Chondrocyte (in vitro differentiated cells): ENCODE data around the gene ITPR3. TPM values are rescaled to one million over a fixed set of nuclear protein-coding genes. Genes with fewer than 3 reads are reported as not detected.
"Not testable (repeated sequence)": the region's sequence is repeated elsewhere in the genome, so short reads cannot be mapped to it uniquely, and the experiment has no call there.

Experiments used
- DNase-seq: peaks from one replicate; pipeline ENCODE4 v3.0.0; 2021; ENCODE audit warnings: mixed read lengths, low spot score
- H3K27ac Mint-ChIP-seq: one replicate; pipeline ENCODE4 v1.8.0; 2021; ENCODE audit warnings: mild to moderate bottlenecking, moderate library complexity, mixed read lengths; ENCODE audit not compliant: unreplicated experiment
- H3K27me3 Mint-ChIP-seq: 2 replicates; pipeline ENCODE4 v1.8.0; 2021; ENCODE audit warnings: low read depth, mixed read lengths
- H3K36me3 Mint-ChIP-seq: 2 replicates; pipeline ENCODE4 v1.8.0; 2021; ENCODE audit warnings: low read depth, mixed read lengths
- H3K4me1 Mint-ChIP-seq: 2 replicates; pipeline ENCODE4 v1.8.0; 2021; ENCODE audit warnings: low read depth, mild to moderate bottlenecking, mixed read lengths
- H3K4me3 Mint-ChIP-seq: one replicate; pipeline ENCODE4 v1.8.0; 2021; ENCODE audit warnings: mild to moderate bottlenecking, moderate library complexity, mixed read lengths; ENCODE audit not compliant: unreplicated experiment
- H3K9me3 Mint-ChIP-seq: 2 replicates; pipeline ENCODE4 v1.8.0; 2021; ENCODE audit warnings: low read depth, mixed read lengths
- CTCF ChIP-seq: fragments of 200-600 bp; sonication (generic); IDR thresholded peaks from 2 replicates; pipeline ENCODE4 v1.5.0; 2021; ENCODE audit warnings: antibody characterized with exemption, mild to moderate bottlenecking, moderate library complexity
- total RNA-seq: library from RNA; stranded (reverse); gene quantifications from 3 replicates; pipeline ENCODE4 v1.2.1, GENCODE V29; 2021

Gene ITPR3
- total RNA-seq, 1 donor from 2014 or later, result 10.0 TPM

GRCh38 chr6:33592280-33592594 is 28.9 kb upstream of the ITPR3 start:
- DNase-seq, result no peak
- H3K36me3 Mint-ChIP-seq, result no peaks in the 10 kb centered on the region
- H3K4me1 Mint-ChIP-seq, result peaks cover 12% of the 10 kb centered on the region
- no peak overlapping the region for H3K27ac Mint-ChIP-seq
- H3K9me3 Mint-ChIP-seq, result no peaks in the 10 kb centered on the region
- TF ChIP-seq CTCF, result no peak
- no peak overlapping the region for H3K4me3 Mint-ChIP-seq
- no peaks in the 10 kb centered on the region for H3K27me3 Mint-ChIP-seq

- Mint-ChIP-seq H3K4me1 (peaks cover 12% of the 10 kb centered on the region), H3K27me3 (no peaks in the 10 kb centered on the region), H3K9me3 (no peaks in the 10 kb centered on the region), H3K36me3 (no peaks in the 10 kb centered on the region), H3K27ac (no peak overlapping the region), H3K4me3 (no peak overlapping the region)
- TF ChIP-seq CTCF, result no peak
- DNase-seq, result no peak
These were observed 28.3 kb upstream of the ITPR3 start for GRCh38 chr6:33592595-33593413.

- no peak overlapping the region for H3K27ac Mint-ChIP-seq
- no peaks in the 10 kb centered on the region for H3K36me3 Mint-ChIP-seq
- TF ChIP-seq CTCF, result no peak
- peaks cover 12% of the 10 kb centered on the region for H3K4me1 Mint-ChIP-seq
- no peaks in the 10 kb centered on the region for H3K27me3 Mint-ChIP-seq
- no peak for DNase-seq
- no peaks in the 10 kb centered on the region for H3K9me3 Mint-ChIP-seq
- H3K4me3 Mint-ChIP-seq, result no peak overlapping the region
These were observed 27.8 kb upstream of the ITPR3 start for GRCh38 chr6:33593414-33593727.

GRCh38 chr6:33595001-33595846 is 25.9 kb upstream of the ITPR3 start:
- H3K4me1 Mint-ChIP-seq, result peaks cover 13% of the 10 kb centered on the region
- H3K9me3 Mint-ChIP-seq, result no peaks in the 10 kb centered on the region
- H3K27ac Mint-ChIP-seq, result no peak overlapping the region
- H3K27me3 Mint-ChIP-seq, result no peaks in the 10 kb centered on the region
- H3K36me3 Mint-ChIP-seq, result no peaks in the 10 kb centered on the region
- no peak overlapping the region for H3K4me3 Mint-ChIP-seq
- no peak for DNase-seq
- TF ChIP-seq CTCF, result no peak

GRCh38 chr6:33596894-33597293 is 24.2 kb upstream of the ITPR3 start:
- not testable (repeated sequence) for H3K27me3 Mint-ChIP-seq, H3K27ac Mint-ChIP-seq, H3K36me3 Mint-ChIP-seq, DNase-seq, H3K4me3 Mint-ChIP-seq, H3K9me3 Mint-ChIP-seq, H3K4me1 Mint-ChIP-seq
